COR-L47 (cell line): ENCODE data around the gene CCDC17.

Source experiments
- DNase-seq: peaks from one replicate; lab custom pipeline; 2025; lab: John Stamatoyannopoulos, UW

CCDC17 gene

GRCh38 chr1:45583264-45583665 lies 40.6 kb downstream of the CCDC17 start:
- peak; percentile 80 for DNase-seq

GRCh38 chr1:45574105-45574626 lies 49.7 kb downstream of the CCDC17 start:
- no peak for DNase-seq

- DNase-seq: no peak
Measured at GRCh38 chr1:45573231-45573804, 50.5 kb downstream of the CCDC17 start.

DNA sequence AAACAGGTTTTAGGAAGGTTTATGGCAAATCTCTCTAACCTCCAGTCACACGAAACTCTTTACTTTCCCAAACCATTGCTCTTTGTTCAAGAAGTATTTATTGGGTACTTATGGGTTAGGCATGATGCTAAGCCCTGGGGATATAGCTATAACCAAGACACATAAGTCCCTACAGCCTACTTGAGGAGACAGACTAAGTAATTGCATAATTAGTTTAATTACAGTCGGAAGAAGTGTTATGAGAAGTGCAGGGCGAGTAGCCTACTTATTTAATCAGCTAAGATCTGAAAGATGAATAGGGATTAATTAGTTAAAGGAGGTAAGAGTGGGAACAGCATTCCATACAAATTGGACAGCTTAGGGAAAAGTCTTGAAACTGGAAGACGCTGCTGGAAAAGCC lies 53.2 kb downstream of the CCDC17 start:
- no peak for DNase-seq
